GM21723 (cell line): Measurements from ENCODE around the gene BPIFA1.

Source experiments
- ATAC-seq: cut with Tn5 transposase; IDR thresholded peaks from one replicate; pipeline ENCODE4 v1.9.1; 2021; ENCODE audit warnings: mild to moderate bottlenecking, moderate library complexity; ENCODE audit not compliant: unreplicated experiment

Gene BPIFA1

GRCh38 chr20:33235696-33236095 is at the start of gene BPIFA1:
Gene BPIFA1, plus strand, starts transcription at chr20:33235996. Its CDS starts 1,716 bp downstream, at chr20:33237712.
- no peak for ATAC-seq

GRCh38 chr20:33187491-33187890 is 48.3 kb upstream of the BPIFA1 start:
- ATAC-seq = no peak

- ATAC-seq = no peak
Observed at GRCh38 chr20:33188421-33188820, 47.4 kb upstream of the BPIFA1 start.

GRCh38 chr20:33191484-33191883 is 44.3 kb upstream of the BPIFA1 start:
- ATAC-seq = no peak

GRCh38 chr20:33191955-33192354 is 43.8 kb upstream of the BPIFA1 start:
- no peak for ATAC-seq

- ATAC-seq = no peak
Observed at GRCh38 chr20:33192912-33193501, 42.8 kb upstream of the BPIFA1 start.

- no peak for ATAC-seq
Observed at GRCh38 chr20:33199026-33199425, 36.8 kb upstream of the BPIFA1 start.

- ATAC-seq = no peak
Observed at GRCh38 chr20:33202451-33202850, 33.3 kb upstream of the BPIFA1 start.

- no peak for ATAC-seq
Observed at GRCh38 chr20:33203444-33203843, 32.4 kb upstream of the BPIFA1 start.

GRCh38 chr20:33209789-33210188 is 26.0 kb upstream of the BPIFA1 start:
- no peak for ATAC-seq

- no peak for ATAC-seq
Observed at GRCh38 chr20:33210371-33210770, 25.4 kb upstream of the BPIFA1 start.

- ATAC-seq = no peak
Observed at GRCh38 chr20:33211817-33212424, 23.9 kb upstream of the BPIFA1 start.

GRCh38 chr20:33217052-33217451 is 18.7 kb upstream of the BPIFA1 start, which contains the start of gene BPIFA3:
Gene BPIFA3, plus strand, starts transcription at chr20:33217352. Its CDS starts 185 bp downstream, at chr20:33217537.
- ATAC-seq = no peak

GRCh38 chr20:33224399-33224798 is 11.4 kb upstream of the BPIFA1 start:
- no peak for ATAC-seq

GRCh38 chr20:33229843-33230242 is 6.0 kb upstream of the BPIFA1 start:
- no peak for ATAC-seq

- ATAC-seq = no peak
Observed at GRCh38 chr20:33231237-33231636, 4.6 kb upstream of the BPIFA1 start.

GRCh38 chr20:33232486-33233072 is 3.2 kb upstream of the BPIFA1 start:
- ATAC-seq = no peak

- ATAC-seq = no peak
Observed at GRCh38 chr20:33233129-33233774, 2.5 kb upstream of the BPIFA1 start.

GRCh38 chr20:33234050-33234449 is 1.7 kb upstream of the BPIFA1 start:
- ATAC-seq = no peak

- ATAC-seq = no peak
Observed at GRCh38 chr20:33236351-33236750, 555 bp downstream of the BPIFA1 start.

GRCh38 chr20:33237989-33238388 is 2.2 kb downstream of the BPIFA1 start:
- no peak for ATAC-seq

GRCh38 chr20:33239418-33239817 is 3.6 kb downstream of the BPIFA1 start:
- ATAC-seq = no peak
